CD14-positive monocyte (primary cell): ENCODE data around the gene NYAP1. TPM values are rescaled to one million over a fixed set of nuclear protein-coding genes. Genes with fewer than 3 reads are reported as not detected.
A peak's percentile ranks its signal among the peaks of the same experiment; 100 is the strongest.

Experiments used
- DNase-seq, 3 donors: peaks; one replicate each; pipeline ENCODE4 v3.0.0-alpha.2; 2011 to 2022
- H2AFZ ChIP-seq: 2 replicates; pipeline ENCODE4 v1.6.0; 2012; ENCODE audit warnings: mild to moderate bottlenecking, low read depth, low read length, inconsistent platforms; ENCODE audit not compliant: insufficient read depth, poor library complexity, severe bottlenecking
- H3K27ac ChIP-seq, 2 donors: 1 replicate in 1 of 2; 2 replicates in 1 of 2; pipeline ENCODE4 v1.5.1; 2012 to 2013; ENCODE audit warnings: low read length in 2 of 2, control low read depth in 1 of 2, inconsistent platforms in 1 of 2, low read depth in 1 of 2, mild to moderate bottlenecking in 1 of 2
- H3K27me3 ChIP-seq, 2 donors: one replicate each; pipeline versions ENCODE4 v1.6.0 to v1.6.1; 2011 to 2013; ENCODE audit warnings: low read length in 2 of 2; ENCODE audit not compliant: control insufficient read depth in 2 of 2, insufficient read depth in 2 of 2
- H3K36me3 ChIP-seq, 2 donors: replicated peaks in 1 of 2; 1 replicate in 1 of 2; 2 replicates in 1 of 2; pipeline versions ENCODE4 v1.5.1 to v1.6.1; 2012 to 2013; ENCODE audit warnings: low read length in 2 of 2, control low read depth in 1 of 2, inconsistent platforms in 1 of 2, mild to moderate bottlenecking in 1 of 2; ENCODE audit not compliant: insufficient read depth in 2 of 2, control insufficient read depth in 1 of 2
- H3K4me1 ChIP-seq, 2 donors: 1 replicate in 1 of 2; 2 replicates in 1 of 2; pipeline versions ENCODE4 v1.5.1 to v1.6.1; 2012 to 2013; ENCODE audit warnings: low read length in 2 of 2, control low read depth in 1 of 2, inconsistent platforms in 1 of 2, mild to moderate bottlenecking in 1 of 2, moderate library complexity in 1 of 2; ENCODE audit not compliant: insufficient read depth in 2 of 2, control insufficient read depth in 1 of 2
- H3K4me2 ChIP-seq: replicated peaks from 2 replicates; pipeline ENCODE3; 2012; ENCODE audit warnings: low read length, moderate library complexity, mild to moderate bottlenecking; ENCODE audit not compliant: poor library complexity, severe bottlenecking; ENCODE audit errors: extremely low read depth
- H3K4me3 ChIP-seq, 3 experiments: fragments of 200-600 bp in 1 of 3; sonication (generic) in 1 of 3; replicated peaks in 1 of 3; 1 replicate in 2 of 3; 2 replicates in 1 of 3; pipeline ENCODE4 v1.5.1; 2011 to 2013; ENCODE audit warnings: low read length in 3 of 3, mild to moderate bottlenecking in 3 of 3, control low read depth in 2 of 3, low read depth in 2 of 3, inconsistent platforms in 1 of 3, moderate library complexity in 1 of 3
- H3K79me2 ChIP-seq: 2 replicates; pipeline ENCODE4 v1.6.0; 2012; ENCODE audit warnings: mild to moderate bottlenecking, control low read depth, inconsistent platforms, low read length, moderate library complexity; ENCODE audit not compliant: insufficient read depth
- H3K9ac ChIP-seq: 2 replicates; pipeline ENCODE4 v1.6.0; 2017; ENCODE audit warnings: low read length, mild to moderate bottlenecking; ENCODE audit not compliant: insufficient read depth, poor library complexity, severe bottlenecking
- H3K9me3 ChIP-seq, 2 donors: replicated peaks in 1 of 2; 1 replicate in 1 of 2; 2 replicates in 1 of 2; pipeline versions ENCODE4 v1.5.1 to v1.6.1; 2012 to 2013; ENCODE audit warnings: low read length in 2 of 2, control low read depth in 1 of 2; ENCODE audit not compliant: control insufficient read depth in 1 of 2, insufficient read depth in 1 of 2
- H4K20me1 ChIP-seq: 2 replicates; pipeline ENCODE4 v1.6.0; 2012; ENCODE audit warnings: mild to moderate bottlenecking, low read length, control low read depth, moderate library complexity; ENCODE audit not compliant: insufficient read depth
- H3K27ac Mint-ChIP-seq, 7 donors: one replicate each; pipeline ENCODE4 v1.8.0; 2020; ENCODE audit warnings: mild to moderate bottlenecking in 7 of 7, mixed read lengths in 7 of 7, moderate library complexity in 6 of 7, inconsistent platforms in 2 of 7
- H3K27me3 Mint-ChIP-seq, 3 donors: one replicate each; pipeline ENCODE4 v1.8.0; 2021 to 2022; ENCODE audit warnings: low read depth in 3 of 3, mild to moderate bottlenecking in 3 of 3, mixed read lengths in 3 of 3, moderate library complexity in 3 of 3, inconsistent platforms in 1 of 3
- H3K36me3 Mint-ChIP-seq, 2 donors: one replicate each; pipeline ENCODE4 v1.8.0; 2020; ENCODE audit warnings: mixed read lengths in 2 of 2, inconsistent platforms in 1 of 2, mild to moderate bottlenecking in 1 of 2
- H3K4me1 Mint-ChIP-seq: one replicate; pipeline ENCODE4 v1.8.0; 2020; ENCODE audit warnings: mild to moderate bottlenecking, mixed read lengths
- H3K4me3 Mint-ChIP-seq, 2 donors: one replicate each; pipeline ENCODE4 v1.8.0; 2020; ENCODE audit warnings: mild to moderate bottlenecking in 2 of 2, mixed read lengths in 2 of 2, moderate library complexity in 1 of 2
- H3K9me3 Mint-ChIP-seq, 7 donors: one replicate each; pipeline ENCODE4 v1.8.0; 2020 to 2022; ENCODE audit warnings: mixed read lengths in 7 of 7, mild to moderate bottlenecking in 6 of 7, moderate library complexity in 6 of 7, inconsistent platforms in 2 of 7
- CTCF ChIP-seq: fragments of 200-600 bp; IDR thresholded peaks from one replicate; pipeline ENCODE4 v1.8.0; 2022; ENCODE audit warnings: antibody characterized with exemption, mild to moderate bottlenecking
- WGBS: methylation state at CpG from one replicate; pipeline ENCODE4 v1.1.5; 2013; ENCODE audit warnings: missing lambda C conversion rate; ENCODE audit not compliant: insufficient coverage; 5-methylcytosine and 5-hydroxymethylcytosine counted together
- intact Hi-C, 2 donors: fragments of 100-400 bp; cut with micrococcal nuclease; formaldehyde crosslinking; loops; one replicate each; pipeline versions ENCODE4 v1.15.0 to v1.15.1; 2023
- polyA plus RNA-seq, 3 donors: library from polyadenylated mRNA; depleted of rRNA in 1 of 3; unstranded in 2 of 3; stranded (reverse) in 1 of 3; fragments of 300-500 nt in 2 of 3; fragments of >200 nt in 1 of 3; fragmentation: Illumina TruSeq in 2 of 3; gene quantifications; 1 replicate in 2 of 3; 2 replicates in 1 of 3; pipeline ENCODE4 v1.2.3, GENCODE V29; 2012 to 2021

Gene NYAP1
- polyA plus RNA-seq, 3 donors, result not detected

GRCh38 chr7:100481466-100481865 is 2.3 kb upstream of the NYAP1 start:
- H3K79me2 ChIP-seq, result peaks cover 29% of the 10 kb centered on the region
- H3K4me1 ChIP-seq, result peaks cover 24 to 40% of the 10 kb centered on the region in 2 donors
- Mint-ChIP-seq H3K4me1 (peaks cover 19% of the 10 kb centered on the region), H3K4me3 (no peak overlapping the region), H3K9me3 (peaks cover 0 to 2% (median 0%) of the 10 kb centered on the region in 7 donors), H3K27ac (peak overlapping the region in 1 of 7 donors; percentile 28), H3K27me3 (peaks cover 12 to 21% (median 16%) of the 10 kb centered on the region in 3 donors), H3K36me3 (peaks cover 3 to 10% of the 10 kb centered on the region in 2 donors)
- DNase-seq, result no peak
- no peak overlapping the region for H3K4me2 ChIP-seq
- H3K4me3 ChIP-seq, result no peak overlapping the region
- H3K36me3 ChIP-seq, result no peaks in the 10 kb centered on the region
- H4K20me1 ChIP-seq, result peaks cover 30% of the 10 kb centered on the region
- TF ChIP-seq CTCF, result no peak
- H3K9ac ChIP-seq, result no peak overlapping the region
- H3K9me3 ChIP-seq, result no peaks in the 10 kb centered on the region
- no peak overlapping the region for H3K27ac ChIP-seq
- WGBS, result 100% methylated on average over 1 of the region's 1 CpG
- H2AFZ ChIP-seq, result no peak overlapping the region
- intact Hi-C loops, result no loop called here
- H3K27me3 ChIP-seq, result peaks cover 0 to 6% of the 10 kb centered on the region in 2 donors

GRCh38 chr7:100482728-100483089 is 1.0 kb upstream of the NYAP1 start:
- Mint-ChIP-seq H3K4me1 (peaks cover 12% of the 10 kb centered on the region), H3K27me3 (peaks cover 12 to 19% (median 16%) of the 10 kb centered on the region in 3 donors), H3K27ac (peak overlapping the region in 2 of 7 donors; percentile 46 to 69), H3K9me3 (peaks cover 0 to 2% (median 0%) of the 10 kb centered on the region in 7 donors), H3K36me3 (peaks cover 0 to 3% of the 10 kb centered on the region in 2 donors), H3K4me3 (peak overlapping the region; percentile 75 to 87)
- no peaks in the 10 kb centered on the region for H3K9me3 ChIP-seq
- H4K20me1 ChIP-seq, result peaks cover 17% of the 10 kb centered on the region
- intact Hi-C loops, result loop anchor here in 1 of 2 donors (2.0 kb wide), 1 partner anchor 14 kb away; no protein-coding TSS in a partner anchor
- H2AFZ ChIP-seq, result peak overlapping the region; percentile 81
- peaks cover 17% of the 10 kb centered on the region for H3K79me2 ChIP-seq
- no peak for TF ChIP-seq CTCF
- peak overlapping the region; percentile 37 to 77 (median 43) for H3K4me3 ChIP-seq
- peak overlapping the region; percentile 93 for H3K4me2 ChIP-seq
- no peaks in the 10 kb centered on the region for H3K36me3 ChIP-seq
- peaks cover 0 to 6% of the 10 kb centered on the region in 2 donors for H3K27me3 ChIP-seq
- peak overlapping the region; percentile 40 for H3K9ac ChIP-seq
- 74% methylated on average over 7 of the region's 14 CpGs for WGBS
- peaks cover 12 to 28% of the 10 kb centered on the region in 2 donors for H3K4me1 ChIP-seq
- no peak overlapping the region for H3K27ac ChIP-seq
- no peak for DNase-seq
